Upper lobe of left lung (tissue), 6 donors: Measurements from ENCODE around the gene HTR2A. TPM values are rescaled to one million over a fixed set of nuclear protein-coding genes. Genes with fewer than 3 reads are reported as not detected.
A peak's percentile ranks its signal among the peaks of the same experiment; 100 is the strongest.

ENCODE experiments used
- ATAC-seq, 2 donors: fragments of 200-7000 bp; cut with Tn5 transposase; one replicate each; pipeline ENCODE4 v1.9.1; 2022; ENCODE audit warnings: mild to moderate bottlenecking in 2 of 2, moderate library complexity in 2 of 2; ENCODE audit not compliant: low FRiP score in 2 of 2
- DNase-seq, 2 donors: peaks; one replicate each; pipeline ENCODE4 v3.0.0-alpha.2; 2019 to 2020
- H3K27ac ChIP-seq, 4 donors: fragments of 200-600 bp; sonication (generic); one replicate each; pipeline ENCODE4 v1.5.1; 2016 to 2019
- H3K27me3 ChIP-seq, 4 donors: fragments of 200-600 bp; sonication (generic); one replicate each; pipeline ENCODE4 v1.5.1; 2017 to 2019
- H3K36me3 ChIP-seq, 4 donors: fragments of 200-600 bp; sonication (generic); one replicate each; pipeline ENCODE4 v1.5.1; 2016 to 2019
- H3K4me1 ChIP-seq, 4 donors: fragments of 200-600 bp; sonication (generic); one replicate each; pipeline ENCODE4 v1.5.1; 2018 to 2019
- H3K4me3 ChIP-seq, 4 donors: fragments of 200-600 bp; sonication (generic); one replicate each; pipeline ENCODE4 v1.5.1; 2017 to 2019; ENCODE audit warnings: mild to moderate bottlenecking in 2 of 4, moderate library complexity in 1 of 4
- H3K9me3 ChIP-seq, 4 donors: fragments of 200-600 bp; sonication (generic); one replicate each; pipeline ENCODE4 v1.5.1; 2018 to 2019
- CTCF ChIP-seq, 6 experiments: fragments of 450-650 bp in 4 of 6; fragments of 200-600 bp in 2 of 6; sonication (generic) in 2 of 6; IDR thresholded peaks; one replicate each; pipeline ENCODE4 v1.5.1; 2016 to 2019; ENCODE audit warnings: antibody characterized with exemption in 6 of 6
- EP300 ChIP-seq, 4 donors: sonication (generic); formaldehyde crosslinking; IDR thresholded peaks; one replicate each; pipeline ENCODE4 v1.5.1; 2017; ENCODE audit warnings: antibody characterized with exemption in 4 of 4, control low read depth in 2 of 4
- POLR2A ChIP-seq, 4 donors: fragments of 450-650 bp; IDR thresholded peaks; one replicate each; pipeline ENCODE4 v1.5.1; 2016 to 2017; ENCODE audit warnings: antibody characterized with exemption in 4 of 4, mild to moderate bottlenecking in 2 of 4
- POLR2AphosphoS5 ChIP-seq, 2 donors: sonication (generic); formaldehyde crosslinking; IDR thresholded peaks; one replicate each; pipeline ENCODE4 v1.5.1; 2017; ENCODE audit warnings: antibody characterized with exemption in 2 of 2
- WGBS, 2 donors: methylation state at CpG; one replicate each; pipeline ENCODE4 v1.1.5; 2017 to 2018; 5-methylcytosine and 5-hydroxymethylcytosine counted together
- total RNA-seq, 6 donors: library from RNA; depleted of rRNA in 4 of 6; stranded (reverse); fragments of >200 nt in 4 of 6; gene quantifications; one replicate each; pipeline versions ENCODE4 v1.1.0 to v1.2.1, GENCODE V29; 2016 to 2021
- donor health status: DM: no; HTN: no; CAD: no; lungs with moderate emphysema.
- donor health status: DM: no; HTN: yes; CAD: no; lungs with severe emphysema.

Gene HTR2A
- total RNA-seq, 6 donors from 2014 or later: 0.15 to 0.57 (median 0.30) TPM; not detected in 3

GRCh38 chr13:46858163-46858562 lies 38.7 kb downstream of the HTR2A start:
- Histone ChIP-seq H3K4me1 (no peaks in the 10 kb centered on the region), H3K27me3 (no peaks in the 10 kb centered on the region), H3K27ac (no peak overlapping the region), H3K36me3 (no peaks in the 10 kb centered on the region), H3K4me3 (no peak overlapping the region), H3K9me3 (no peaks in the 10 kb centered on the region)
- ATAC-seq: no peak
- WGBS, 2 donors: 81 to 82% methylated on average over 3 of the region's 3 CpGs
- no peak for DNase-seq
- TF ChIP-seq POLR2AphosphoS5 (IDR thresholded peaks at IDR 0.05) (no peak), CTCF (IDR thresholded peaks at IDR 0.05) (no peak)

GRCh38 chr13:46855664-46856063 lies 41.2 kb downstream of the HTR2A start:
- H3K36me3 ChIP-seq: no peaks in the 10 kb centered on the region
- TF ChIP-seq POLR2A (IDR thresholded peaks at IDR 0.05) (no peak), POLR2AphosphoS5 (IDR thresholded peaks at IDR 0.05) (no peak), EP300 (IDR thresholded peaks at IDR 0.05) (no peak), CTCF (IDR thresholded peaks at IDR 0.05) (no peak)
- H3K4me3 ChIP-seq: no peak overlapping the region
- no peak overlapping the region for H3K27ac ChIP-seq
- no peak for DNase-seq
- 89 to 91% methylated on average over 3 of the region's 3 CpGs for WGBS, 2 donors
- no peaks in the 10 kb centered on the region for H3K9me3 ChIP-seq
- no peak for ATAC-seq
- no peaks in the 10 kb centered on the region for H3K27me3 ChIP-seq
- no peaks in the 10 kb centered on the region for H3K4me1 ChIP-seq

GRCh38 chr13:46855166-46855565 lies 41.7 kb downstream of the HTR2A start:
- Histone ChIP-seq H3K27ac (no peak overlapping the region), H3K27me3 (no peaks in the 10 kb centered on the region), H3K36me3 (no peaks in the 10 kb centered on the region), H3K9me3 (no peaks in the 10 kb centered on the region), H3K4me3 (no peak overlapping the region), H3K4me1 (no peaks in the 10 kb centered on the region)
- DNase-seq (no peak), ATAC-seq (no peak)
- TF ChIP-seq EP300 (IDR thresholded peaks at IDR 0.05) (no peak), CTCF (IDR thresholded peaks at IDR 0.05) (no peak), POLR2AphosphoS5 (IDR thresholded peaks at IDR 0.05) (no peak), POLR2A (IDR thresholded peaks at IDR 0.05) (no peak)
- WGBS, 2 donors: 63 to 75% methylated on average over 2 of the region's 2 CpGs

- 89 to 100% methylated on average over 5 to 10 of the region's 10 CpGs for WGBS, 2 donors
- H3K4me1 ChIP-seq: no peaks in the 10 kb centered on the region
Measured at GRCh38 chr13:46852168-46852567, 44.7 kb downstream of the HTR2A start.

More at GRCh38 chr13:46852168-46852567, 44.7 kb downstream of the HTR2A start:
- no peaks in the 10 kb centered on the region for H3K9me3 ChIP-seq
- TF ChIP-seq CTCF (IDR thresholded peaks at IDR 0.05): no peak
- TF ChIP-seq POLR2A (IDR thresholded peaks at IDR 0.05): no peak
- no peak for TF ChIP-seq EP300 (IDR thresholded peaks at IDR 0.05)
- no peaks in the 10 kb centered on the region for H3K36me3 ChIP-seq
- H3K27ac ChIP-seq: no peak overlapping the region
- no peak overlapping the region for H3K4me3 ChIP-seq
- H3K27me3 ChIP-seq: no peaks in the 10 kb centered on the region
- ATAC-seq (no peak), DNase-seq (peak in 1 of 2 donors; percentile 8)
